Measurements from ENCODE around the gene FSTL4. TPM values are rescaled to one million over a fixed set of nuclear protein-coding genes. Genes with fewer than 3 reads are reported as not detected.

FSTL4 gene
- total RNA-seq, result 0.11 and 0.36 TPM in 2 replicates
- polyA plus RNA-seq (2012), result 0.04 TPM

GRCh38 chr5:133612249-133612860, at the start of gene FSTL4:
TSS of gene FSTL4 (minus strand) at chr5:133612541.
- DNase-seq (ENCODE audit: low read depth), result no peak

- no peak for DNase-seq (ENCODE audit: low read depth)
These were observed 49.0 kb upstream of the FSTL4 start for GRCh38 chr5:133661389-133661788.

GRCh38 chr5:133658327-133658726, 46.0 kb upstream of the FSTL4 start:
- DNase-seq (ENCODE audit: low read depth), result no peak

GRCh38 chr5:133657036-133657435, 44.7 kb upstream of the FSTL4 start:
- DNase-seq (ENCODE audit: low read depth), result no peak

- DNase-seq (ENCODE audit: low read depth), result no peak
These were observed 43.6 kb upstream of the FSTL4 start for GRCh38 chr5:133655966-133656365.

GRCh38 chr5:133653760-133654049, 41.4 kb upstream of the FSTL4 start:
- no peak for DNase-seq (ENCODE audit: low read depth)

- DNase-seq (ENCODE audit: low read depth), result no peak
These were observed 40.8 kb upstream of the FSTL4 start for GRCh38 chr5:133652951-133653759.

- no peak for DNase-seq (ENCODE audit: low read depth)
These were observed 31.9 kb upstream of the FSTL4 start for GRCh38 chr5:133644000-133644865.

- no peak for DNase-seq (ENCODE audit: low read depth)
These were observed 31.0 kb upstream of the FSTL4 start for GRCh38 chr5:133643365-133643764.

- DNase-seq (ENCODE audit: low read depth), result no peak
These were observed 29.9 kb upstream of the FSTL4 start for GRCh38 chr5:133642153-133642722.

- DNase-seq (ENCODE audit: low read depth), result no peak
These were observed 29.3 kb upstream of the FSTL4 start for GRCh38 chr5:133641683-133642082.

GRCh38 chr5:133639850-133640528, 27.6 kb upstream of the FSTL4 start:
- no peak for DNase-seq (ENCODE audit: low read depth)

GRCh38 chr5:133638436-133638835, 26.1 kb upstream of the FSTL4 start:
- no peak for DNase-seq (ENCODE audit: low read depth)

GRCh38 chr5:133637206-133637605, 24.9 kb upstream of the FSTL4 start:
- no peak for DNase-seq (ENCODE audit: low read depth)

GRCh38 chr5:133635051-133635450, 22.7 kb upstream of the FSTL4 start:
- DNase-seq (ENCODE audit: low read depth), result no peak

GRCh38 chr5:133627180-133627579, 14.8 kb upstream of the FSTL4 start:
- no peak for DNase-seq (ENCODE audit: low read depth)

- no peak for DNase-seq (ENCODE audit: low read depth)
These were observed 12.0 kb upstream of the FSTL4 start for GRCh38 chr5:133624316-133624715.

- DNase-seq (ENCODE audit: low read depth), result no peak
These were observed 5.8 kb upstream of the FSTL4 start for GRCh38 chr5:133618141-133618540.

- no peak for DNase-seq (ENCODE audit: low read depth)
These were observed 1.4 kb upstream of the FSTL4 start for GRCh38 chr5:133613743-133614142.

GRCh38 chr5:133613184-133613583, 843 bp upstream of the FSTL4 start:
- DNase-seq (ENCODE audit: low read depth), result no peak

All from myocyte (in vitro differentiated cells).